Measurements from ENCODE around the gene TFAM.

TFAM gene

DNA sequence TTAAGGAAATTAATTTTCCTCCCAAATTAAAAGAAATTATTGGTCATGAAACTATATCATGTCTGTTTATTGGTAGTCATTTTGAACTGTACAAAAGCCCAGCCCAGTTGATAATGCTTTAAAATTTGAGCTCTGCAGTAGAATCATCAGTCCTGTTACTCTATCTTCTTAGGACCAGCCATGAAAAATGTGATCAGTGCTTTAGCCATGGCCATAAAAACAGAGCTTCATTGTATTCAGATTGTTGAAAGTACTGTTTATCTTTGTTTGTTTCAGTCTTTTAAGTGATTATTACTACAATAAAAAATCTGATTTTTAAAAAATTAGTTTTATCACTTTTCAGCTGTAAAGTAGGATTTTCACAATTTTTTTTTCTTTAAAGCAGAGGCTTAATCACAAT is 13.7 kb upstream of the TFAM start:
- Histone ChIP-seq H3K36me3 (ENCODE audit: insufficient read depth, low read length) (peaks cover 4% of the 10 kb centered on the region; the same call in 1 of the 2 replicates), H4K20me1 (ENCODE audit: insufficient read depth, low read length) (no peaks in the 10 kb centered on the region), H3K9me2 (ENCODE audit: low read depth, low read length) (no peaks in the 10 kb centered on the region), H3K4me1 (ENCODE audit: insufficient read depth, low read length, severe bottlenecking) (no peaks in the 10 kb centered on the region), H3K9ac (ENCODE audit: low read length) (no peak overlapping the region), H2AFZ (ENCODE audit: low read length) (no peak overlapping the region), H3K4me3 (ENCODE audit: low read depth, low read length, poor library complexity, severe bottlenecking) (no peak overlapping the region), H3K9me3 (ENCODE audit: low read length) (no peaks in the 10 kb centered on the region), H3K27ac (ENCODE audit: low read depth, low read length, poor library complexity, severe bottlenecking) (no peak overlapping the region), H3K79me2 (ENCODE audit: insufficient read depth, low read length) (no peaks in the 10 kb centered on the region), H3K27me3 (ENCODE audit: insufficient read depth, low read length) (no peaks in the 10 kb centered on the region), H3K4me2 (ENCODE audit: low read length) (no peak overlapping the region), H3F3A (ENCODE audit: insufficient read depth, low read length) (no peaks in the 10 kb centered on the region)
- no peak for TF ChIP-seq EZH2 (IDR thresholded peaks at IDR 0.05; ENCODE audit: borderline replicate concordance, low read length)
- no peak for TF ChIP-seq CTCF (IDR thresholded peaks at IDR 0.05; ENCODE audit: low read length)

DNA sequence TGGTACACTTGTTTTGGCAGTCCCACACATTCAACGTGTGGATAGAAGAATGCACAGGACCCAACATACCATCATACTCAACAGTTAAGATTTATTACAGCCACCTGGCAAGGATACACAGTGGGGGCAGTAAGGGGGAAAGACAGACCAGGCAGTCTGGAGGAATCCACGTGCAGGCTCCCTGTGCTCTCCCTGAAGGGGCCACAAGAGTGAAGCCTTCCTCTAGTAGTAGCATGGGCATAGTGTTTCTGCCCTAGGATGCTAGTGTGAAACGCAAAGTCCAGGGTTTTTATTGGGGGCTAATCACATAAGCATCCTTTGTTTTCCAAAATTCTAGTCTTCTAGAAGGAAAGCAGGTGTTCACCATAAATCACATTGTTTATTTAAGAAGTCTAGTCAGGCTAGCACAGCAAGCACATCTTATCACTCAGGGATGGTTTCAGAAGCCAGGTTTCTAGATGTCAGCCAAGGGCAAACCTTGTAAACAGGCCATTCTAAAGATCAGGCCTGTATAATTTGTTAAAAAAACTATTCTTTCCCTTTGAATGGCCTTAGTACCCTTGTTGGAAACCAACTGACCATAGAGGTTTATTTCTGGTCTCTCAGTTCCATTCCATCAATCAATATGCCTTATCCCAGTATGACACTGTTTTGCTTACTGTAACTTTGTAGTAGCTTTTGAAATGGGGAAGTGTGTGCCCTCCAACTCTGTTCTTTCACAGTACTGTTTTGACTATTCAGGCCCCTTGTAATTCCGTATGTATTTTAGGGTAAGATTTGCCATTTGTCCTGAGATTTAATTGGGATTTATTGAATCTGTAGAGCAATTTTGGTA is 12.4 kb upstream of the TFAM start:
- H3K27me3 ChIP-seq (ENCODE audit: insufficient read depth, low read length), result no peaks in the 10 kb centered on the region
- H3K27ac ChIP-seq (ENCODE audit: low read depth, low read length, poor library complexity, severe bottlenecking), result no peak overlapping the region
- peaks cover 4% of the 10 kb centered on the region; the same call in 1 of the 2 replicates for H3K36me3 ChIP-seq (ENCODE audit: insufficient read depth, low read length)
- H4K20me1 ChIP-seq (ENCODE audit: insufficient read depth, low read length), result no peaks in the 10 kb centered on the region
- no peaks in the 10 kb centered on the region for H3K9me3 ChIP-seq (ENCODE audit: low read length)
- H3K4me2 ChIP-seq (ENCODE audit: low read length), result no peak overlapping the region
- H3K4me1 ChIP-seq (ENCODE audit: insufficient read depth, low read length, severe bottlenecking), result no peaks in the 10 kb centered on the region
- TF ChIP-seq CTCF (IDR thresholded peaks at IDR 0.05; ENCODE audit: low read length), result no peak
- TF ChIP-seq EZH2 (IDR thresholded peaks at IDR 0.05; ENCODE audit: borderline replicate concordance, low read length), result no peak
- H2AFZ ChIP-seq (ENCODE audit: low read length), result no peak overlapping the region
- no peak overlapping the region for H3K4me3 ChIP-seq (ENCODE audit: low read depth, low read length, poor library complexity, severe bottlenecking)
- H3K9me2 ChIP-seq (ENCODE audit: low read depth, low read length), result no peaks in the 10 kb centered on the region
- no peak overlapping the region for H3K9ac ChIP-seq (ENCODE audit: low read length)
- H3F3A ChIP-seq (ENCODE audit: insufficient read depth, low read length), result no peaks in the 10 kb centered on the region
- no peaks in the 10 kb centered on the region for H3K79me2 ChIP-seq (ENCODE audit: insufficient read depth, low read length)

GRCh38 chr10:58373442-58373827 is 11.8 kb upstream of the TFAM start:
- Histone ChIP-seq H3K36me3 (ENCODE audit: insufficient read depth, low read length) (peaks cover 4% of the 10 kb centered on the region; the same call in 1 of the 2 replicates), H3K4me1 (ENCODE audit: insufficient read depth, low read length, severe bottlenecking) (no peaks in the 10 kb centered on the region), H2AFZ (ENCODE audit: low read length) (no peak overlapping the region), H3K9ac (ENCODE audit: low read length) (no peak overlapping the region), H3K27ac (ENCODE audit: low read depth, low read length, poor library complexity, severe bottlenecking) (no peak overlapping the region), H3K27me3 (ENCODE audit: insufficient read depth, low read length) (no peaks in the 10 kb centered on the region), H3K9me2 (ENCODE audit: low read depth, low read length) (no peaks in the 10 kb centered on the region), H3F3A (ENCODE audit: insufficient read depth, low read length) (no peaks in the 10 kb centered on the region), H4K20me1 (ENCODE audit: insufficient read depth, low read length) (no peaks in the 10 kb centered on the region), H3K4me2 (ENCODE audit: low read length) (no peak overlapping the region), H3K9me3 (ENCODE audit: low read length) (no peaks in the 10 kb centered on the region), H3K4me3 (ENCODE audit: low read depth, low read length, poor library complexity, severe bottlenecking) (no peak overlapping the region), H3K79me2 (ENCODE audit: insufficient read depth, low read length) (no peaks in the 10 kb centered on the region)
- TF ChIP-seq EZH2 (IDR thresholded peaks at IDR 0.05; ENCODE audit: borderline replicate concordance, low read length) (no peak), CTCF (IDR thresholded peaks at IDR 0.05; ENCODE audit: low read length) (no peak)
